ENCODE measurements around the gene TLX2.

TLX2 gene

DNA sequence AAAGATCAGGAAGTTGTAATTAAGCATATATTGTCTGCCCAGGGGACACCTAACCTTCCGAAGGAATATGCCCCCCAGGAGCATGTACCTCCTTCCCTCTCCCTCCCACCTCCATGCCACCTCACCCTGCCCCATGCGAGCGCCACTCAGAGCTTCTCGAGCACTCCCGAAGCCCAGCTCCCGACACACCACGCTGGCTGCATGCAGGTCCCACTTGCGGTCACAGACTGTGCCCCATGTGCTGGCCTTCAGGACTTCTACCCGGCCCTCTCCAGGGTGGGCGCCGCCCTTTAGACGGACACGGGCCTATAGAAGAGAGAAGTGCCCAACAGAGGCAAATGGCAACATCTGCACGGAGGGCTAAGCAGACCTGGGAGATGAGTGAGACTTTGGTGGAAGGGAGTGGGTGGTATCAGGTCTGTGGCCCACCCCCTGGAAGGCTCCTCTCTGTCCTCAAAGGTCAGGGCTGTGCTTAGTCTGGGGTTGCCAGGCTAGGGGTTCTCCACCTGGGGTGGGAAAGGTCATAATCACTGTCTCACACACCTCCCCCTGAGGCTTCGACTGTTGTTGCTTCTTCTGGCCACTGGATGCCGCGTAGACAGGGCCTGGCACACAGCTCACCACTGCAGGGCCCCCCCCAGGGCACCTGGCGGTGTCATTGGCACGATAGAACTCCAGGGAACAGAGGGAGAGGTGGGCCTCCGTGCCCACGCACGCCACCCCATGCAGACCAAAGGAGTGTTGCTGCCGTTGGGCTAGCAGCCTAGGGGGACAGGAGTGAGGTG lies 22.1 kb downstream of the TLX2 start:
- DNase-seq = no peak

DNA sequence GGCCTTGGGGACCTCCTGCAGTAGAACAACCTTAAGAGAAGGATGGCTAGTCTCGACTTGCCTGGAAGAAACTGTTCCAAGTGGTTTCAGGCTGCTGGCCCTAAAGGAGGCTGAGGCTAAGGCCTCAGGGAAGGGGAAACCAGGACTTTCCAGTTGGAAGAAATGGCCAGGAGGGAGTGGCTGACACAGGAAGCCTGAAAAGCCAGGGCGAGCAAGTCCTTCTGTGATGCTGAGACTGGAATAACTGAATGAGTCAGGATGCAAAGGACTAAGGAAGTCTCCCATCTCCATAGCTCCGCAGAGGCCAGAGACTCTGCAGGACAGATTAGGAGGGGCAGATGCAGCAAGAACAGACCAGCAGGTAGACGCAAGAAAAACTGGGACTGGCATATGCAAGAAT lies 22.9 kb downstream of the TLX2 start:
- DNase-seq = no peak

DNA sequence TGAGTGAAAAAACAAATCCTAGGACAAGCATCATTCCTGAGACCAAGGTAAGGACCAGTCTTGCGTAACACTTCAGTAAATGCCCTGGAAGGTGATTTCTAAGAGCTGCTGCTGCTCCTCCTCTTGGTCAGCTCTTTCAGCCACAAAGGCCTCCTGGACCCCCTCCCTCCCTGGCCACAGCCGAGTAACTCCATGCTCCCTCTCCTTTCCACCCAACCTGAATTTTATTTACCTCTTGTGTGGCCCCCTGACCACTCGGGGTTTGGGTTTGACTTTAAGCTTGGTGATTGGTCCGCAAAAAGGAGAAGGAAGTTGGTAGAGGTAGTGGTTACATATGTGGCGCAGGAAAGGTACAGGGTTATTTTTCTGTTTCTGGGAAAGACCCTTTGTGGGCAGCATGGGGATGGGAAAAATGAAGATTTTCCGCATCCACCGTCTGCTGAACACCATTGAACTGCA lies 24.7 kb downstream of the TLX2 start:
- no peak for DNase-seq

DNA sequence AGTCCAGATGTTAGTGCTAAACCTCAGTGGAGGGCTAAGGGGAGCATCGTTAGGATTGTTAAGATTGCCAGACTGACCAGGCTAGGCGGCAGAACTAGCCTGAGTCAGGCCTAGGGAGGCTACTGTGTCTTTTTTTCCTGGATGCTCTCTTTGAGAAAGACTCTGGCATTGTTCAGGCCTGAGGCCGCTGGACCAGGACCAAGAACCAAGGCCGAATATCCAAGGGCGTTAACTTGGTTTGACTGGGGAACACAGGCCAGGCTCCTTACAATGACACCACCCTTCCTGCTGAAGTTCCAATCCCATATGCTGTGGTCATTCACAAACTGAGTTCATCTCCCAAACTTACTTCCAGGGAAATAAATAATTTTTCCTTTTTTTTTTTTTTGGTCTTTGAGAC lies 26.0 kb downstream of the TLX2 start:
- no peak for DNase-seq

DNA sequence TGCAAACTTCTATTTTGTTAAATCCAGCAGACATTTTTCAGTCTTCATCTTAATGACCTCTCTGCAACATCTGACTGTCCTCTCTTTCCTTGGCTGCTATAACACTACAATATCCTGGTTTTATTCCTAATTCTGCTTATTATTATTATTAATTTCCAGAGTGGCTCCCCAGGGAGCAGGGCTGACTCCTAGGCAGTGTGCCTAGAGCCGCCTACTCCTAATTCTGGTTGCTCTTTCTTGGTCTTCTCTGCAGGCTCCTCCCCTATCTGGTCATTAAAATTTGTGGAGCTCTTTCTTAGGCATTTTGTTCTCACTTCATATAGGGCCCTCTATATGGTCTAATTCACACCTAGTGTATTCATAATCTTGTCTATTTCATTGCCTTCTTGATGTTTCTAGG lies 28.7 kb downstream of the TLX2 start:
- DNase-seq = no peak

- no peak for DNase-seq
These were observed 30.4 kb downstream of the TLX2 start for GRCh38 chr2:74544634-74545033.

DNA sequence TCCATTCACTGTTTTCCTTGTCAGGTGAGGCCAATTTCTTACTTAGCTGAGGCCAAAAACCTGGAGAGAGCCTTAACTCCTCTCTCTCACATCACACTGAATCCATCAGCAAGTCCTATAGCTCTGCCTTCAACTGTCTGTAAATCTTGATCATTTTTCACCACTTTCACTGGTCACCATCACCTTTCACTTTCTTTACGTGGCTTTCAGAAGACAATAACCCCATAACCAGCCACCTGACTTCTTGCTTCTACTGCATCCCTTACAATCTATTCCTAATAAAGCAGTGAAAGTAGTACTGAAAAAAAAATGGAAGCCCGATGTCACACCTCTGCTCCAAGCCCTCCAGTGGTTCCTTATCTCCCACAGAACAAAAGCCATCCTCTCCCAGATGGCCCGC lies 31.8 kb downstream of the TLX2 start:
- no peak for DNase-seq

DNA sequence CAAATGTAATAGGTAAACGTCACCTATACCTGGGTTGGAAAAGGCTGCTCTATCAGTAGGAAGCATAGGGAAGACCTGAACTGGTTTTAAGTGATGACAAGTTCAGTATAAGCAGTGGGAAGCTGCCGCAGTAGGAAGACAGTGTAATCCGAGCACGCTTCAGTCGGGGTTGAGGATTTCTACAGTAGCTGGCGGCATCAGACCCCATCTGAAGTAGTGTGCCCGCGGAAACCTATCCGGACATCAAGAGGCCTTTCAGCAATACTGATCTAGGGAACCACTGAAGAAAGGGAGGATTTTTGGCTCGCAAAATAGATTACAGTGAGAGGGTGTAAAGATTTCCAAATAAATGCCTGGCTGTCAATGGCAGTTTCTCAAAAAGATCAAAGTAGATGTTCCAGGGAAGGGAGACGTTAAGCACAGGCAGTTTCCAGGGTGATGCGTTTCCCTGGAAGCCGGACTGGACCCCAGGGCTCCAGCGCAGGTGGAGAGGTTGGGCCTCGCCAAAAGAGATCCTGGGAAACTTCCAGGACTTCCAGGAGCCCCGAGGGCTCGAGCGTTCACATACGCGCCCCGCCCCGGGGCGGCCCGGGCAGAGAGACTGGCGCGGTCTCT lies 34.1 kb downstream of the TLX2 start:
- no peak for DNase-seq

GRCh38 chr2:74548900-74549826 lies 34.9 kb downstream of the TLX2 start:
- DNase-seq = peak; percentile 25

- DNase-seq = no peak
These were observed 36.0 kb downstream of the TLX2 start for GRCh38 chr2:74550231-74550630.

GRCh38 chr2:74551530-74551929 lies 37.3 kb downstream of the TLX2 start:
- DNase-seq = no peak

DNA sequence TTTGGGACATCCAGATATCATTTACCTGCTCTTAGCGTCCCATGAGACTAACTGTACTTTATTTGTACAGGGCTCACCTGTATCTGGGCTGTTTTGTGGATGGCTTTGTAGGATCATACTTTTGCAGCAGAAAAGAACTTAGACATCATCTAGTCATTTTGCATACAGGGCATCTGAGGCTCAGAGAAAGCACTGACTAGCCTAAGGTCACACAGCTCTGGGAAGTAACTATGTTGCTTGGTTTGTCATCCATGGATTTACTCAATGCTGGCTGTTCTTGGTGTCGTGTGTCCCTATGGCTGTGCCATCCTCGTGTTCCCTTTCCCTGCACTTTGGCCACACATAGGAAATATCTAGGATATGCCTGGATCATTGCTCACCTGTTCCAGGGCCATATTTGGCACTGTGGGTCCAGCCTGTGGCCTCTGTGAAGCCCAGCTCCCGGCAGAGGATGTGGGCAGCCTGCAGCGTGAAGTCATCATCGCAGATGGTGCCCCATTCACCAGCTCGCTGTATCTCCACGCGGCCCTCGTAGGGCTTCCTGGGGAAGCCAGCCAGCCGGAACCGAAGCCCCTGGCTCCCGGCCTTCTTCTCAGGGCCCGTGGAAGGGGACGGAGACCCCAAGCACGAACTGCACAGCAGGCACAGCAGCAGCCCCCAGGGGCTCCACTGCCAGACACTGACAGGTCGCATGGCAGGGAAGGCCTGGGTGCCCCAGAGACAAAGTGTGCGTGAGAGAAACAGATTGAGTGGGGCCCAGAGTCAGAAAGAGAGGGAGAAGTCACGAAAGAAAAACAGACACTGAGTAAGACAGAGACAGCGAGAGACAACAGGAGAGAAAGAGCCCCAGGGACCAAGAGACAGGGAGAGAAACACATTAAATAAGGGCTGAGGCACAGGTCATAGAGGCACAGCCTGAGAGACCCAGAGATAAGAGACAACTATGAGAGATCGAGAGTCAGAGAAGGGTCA lies 38.0 kb downstream of the TLX2 start:
- no peak for DNase-seq

DNA sequence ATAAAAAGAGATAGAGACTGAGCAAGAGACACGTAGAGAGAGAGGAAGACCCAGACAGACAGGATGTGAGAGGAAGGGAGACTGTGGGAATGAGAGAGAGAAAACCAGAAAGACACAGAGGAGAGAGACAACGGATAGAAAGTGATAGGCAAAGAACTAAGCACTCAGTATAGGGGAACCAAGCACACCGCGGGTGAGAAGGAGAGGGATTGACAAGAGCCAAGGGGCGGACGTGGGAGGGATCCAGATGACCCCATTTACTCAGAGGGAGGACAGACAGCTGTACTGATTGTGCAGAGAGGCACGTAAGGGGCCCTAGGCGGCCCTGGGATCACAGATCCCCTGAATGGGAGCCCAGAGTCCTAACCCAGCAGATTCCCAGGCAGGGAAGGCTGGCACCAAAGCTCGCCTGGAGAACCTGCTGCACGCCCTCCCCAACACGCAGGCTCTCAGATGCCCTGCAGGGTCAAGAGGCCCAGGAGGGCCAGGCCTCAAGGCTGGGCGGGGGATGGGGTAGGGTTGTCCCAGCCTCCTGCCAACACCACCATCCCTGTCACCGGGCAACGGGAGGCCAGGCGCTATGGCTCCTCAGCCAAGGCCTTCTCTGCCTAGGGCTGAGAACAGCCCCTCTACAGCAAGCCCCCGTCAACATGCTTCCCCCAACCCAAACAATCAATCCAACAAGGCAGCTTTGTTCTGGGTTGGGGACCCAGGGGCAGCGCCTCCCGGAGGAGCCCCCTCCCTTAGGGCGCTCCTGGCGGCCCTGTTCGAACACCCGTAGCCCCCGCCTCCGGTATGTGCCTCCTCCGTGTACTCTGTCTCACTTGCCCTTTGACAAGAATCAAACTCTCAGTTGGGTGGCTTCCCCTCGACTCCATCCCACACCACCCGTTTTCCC lies 38.9 kb downstream of the TLX2 start:
- no peak for DNase-seq

GRCh38 chr2:74553892-74554819 lies 39.9 kb downstream of the TLX2 start, which contains the start of the genes DOK1 and LOXL3:
DOK1 (plus strand) TSS chr2:74554720; CDS start chr2:74554755, 35 bp downstream.
LOXL3 (minus strand) TSS chr2:74553942; CDS start chr2:74552634, 1,308 bp downstream.
- DNase-seq = peak; percentile 73

- no peak for DNase-seq
These were observed 40.7 kb downstream of the TLX2 start for GRCh38 chr2:74554820-74555531.

- DNase-seq = no peak
These were observed 41.4 kb downstream of the TLX2 start for GRCh38 chr2:74555610-74556103.

- DNase-seq = no peak
These were observed 41.9 kb downstream of the TLX2 start for GRCh38 chr2:74556159-74556558.

GRCh38 chr2:74556831-74557370 lies 42.7 kb downstream of the TLX2 start:
- DNase-seq = no peak
